22Rv1 (cell line): ENCODE results near the gene PRMT9.

Experiments used
- ZFX ChIP-seq: fragments of 450-650 bp; IDR thresholded peaks from 2 replicates; pipeline ENCODE4 v1.6.1; 2017; ENCODE audit warnings: antibody characterized with exemption, borderline replicate concordance
- TF ChIP-seq, protein P1 (sequence below): fragments of 450-650 bp; IDR thresholded peaks from 2 replicates; pipeline ENCODE4 v1.5.1; 2017; ENCODE audit warnings: mild to moderate bottlenecking

DNA sequence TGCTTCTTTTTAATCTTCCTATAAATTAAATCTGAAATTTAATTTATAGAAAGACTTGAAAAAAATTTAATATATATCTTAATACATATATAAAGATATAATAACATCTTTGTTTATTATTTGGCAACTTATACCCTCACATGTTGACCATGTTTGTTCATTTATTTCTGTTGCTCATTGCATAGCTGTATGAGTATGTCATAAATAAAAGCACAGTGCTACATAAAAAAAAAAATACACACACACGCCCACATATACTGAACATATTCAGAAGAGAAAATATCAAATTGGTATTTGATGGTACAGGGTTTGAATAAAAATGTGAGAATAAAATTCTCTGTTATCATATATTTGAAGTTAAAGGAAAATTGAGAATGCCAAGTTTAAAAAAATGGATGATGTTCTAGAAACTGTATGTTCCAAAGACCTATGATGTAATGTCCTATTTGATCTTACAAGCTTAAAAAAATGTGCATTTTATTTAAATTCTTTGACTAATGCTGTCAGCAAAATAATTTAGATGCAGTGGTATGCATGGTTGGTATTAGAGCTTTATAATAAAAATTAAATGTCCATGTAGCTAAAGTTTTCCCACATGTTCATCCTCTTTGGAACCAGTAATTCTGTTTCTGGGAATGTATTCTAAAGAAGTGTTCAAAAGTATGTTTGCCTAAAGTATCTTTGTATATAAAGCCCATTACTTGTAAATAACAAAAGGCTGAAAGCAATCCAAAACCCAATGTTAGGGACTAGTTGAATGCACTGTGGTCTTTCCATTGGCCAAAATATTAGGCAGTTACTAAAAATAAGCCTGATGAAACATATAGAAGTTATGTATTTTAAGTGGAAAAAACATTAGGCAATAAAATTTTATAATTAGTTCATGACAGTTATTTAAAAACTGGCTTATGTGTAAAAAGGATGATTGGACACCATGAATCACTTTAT, 53.9 kb downstream of the PRMT9 start:
- TF ChIP-seq, protein P1, sequence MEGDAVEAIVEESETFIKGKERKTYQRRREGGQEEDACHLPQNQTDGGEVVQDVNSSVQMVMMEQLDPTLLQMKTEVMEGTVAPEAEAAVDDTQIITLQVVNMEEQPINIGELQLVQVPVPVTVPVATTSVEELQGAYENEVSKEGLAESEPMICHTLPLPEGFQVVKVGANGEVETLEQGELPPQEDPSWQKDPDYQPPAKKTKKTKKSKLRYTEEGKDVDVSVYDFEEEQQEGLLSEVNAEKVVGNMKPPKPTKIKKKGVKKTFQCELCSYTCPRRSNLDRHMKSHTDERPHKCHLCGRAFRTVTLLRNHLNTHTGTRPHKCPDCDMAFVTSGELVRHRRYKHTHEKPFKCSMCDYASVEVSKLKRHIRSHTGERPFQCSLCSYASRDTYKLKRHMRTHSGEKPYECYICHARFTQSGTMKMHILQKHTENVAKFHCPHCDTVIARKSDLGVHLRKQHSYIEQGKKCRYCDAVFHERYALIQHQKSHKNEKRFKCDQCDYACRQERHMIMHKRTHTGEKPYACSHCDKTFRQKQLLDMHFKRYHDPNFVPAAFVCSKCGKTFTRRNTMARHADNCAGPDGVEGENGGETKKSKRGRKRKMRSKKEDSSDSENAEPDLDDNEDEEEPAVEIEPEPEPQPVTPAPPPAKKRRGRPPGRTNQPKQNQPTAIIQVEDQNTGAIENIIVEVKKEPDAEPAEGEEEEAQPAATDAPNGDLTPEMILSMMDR = no peak
- no peak for TF ChIP-seq ZFX
